ENCODE data around the gene GREB1.

Gene GREB1

GRCh38 chr2:11665510-11666362, 131.9 kb downstream of the GREB1 start:
- DNase-seq, result no peak

DNA sequence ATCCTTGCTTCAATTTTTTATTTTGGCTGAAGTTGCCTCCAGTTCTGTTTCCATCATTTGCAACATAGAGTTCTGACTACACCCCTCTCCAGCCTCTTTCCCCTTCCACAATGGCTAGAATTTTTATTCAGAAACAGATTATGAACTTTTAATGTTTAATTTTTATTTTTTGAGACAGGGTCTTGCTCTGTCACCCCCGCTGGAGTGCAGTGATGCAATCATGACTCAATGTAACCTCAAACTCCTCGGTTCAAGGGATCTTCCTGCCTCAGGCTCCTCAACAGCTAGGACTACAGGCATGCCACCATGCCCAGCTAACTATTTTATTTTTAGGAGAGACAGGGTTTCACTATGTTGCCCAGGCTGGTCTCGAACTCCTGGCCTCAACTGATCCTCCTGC, 133.3 kb downstream of the GREB1 start:
- DNase-seq, result no peak

DNA sequence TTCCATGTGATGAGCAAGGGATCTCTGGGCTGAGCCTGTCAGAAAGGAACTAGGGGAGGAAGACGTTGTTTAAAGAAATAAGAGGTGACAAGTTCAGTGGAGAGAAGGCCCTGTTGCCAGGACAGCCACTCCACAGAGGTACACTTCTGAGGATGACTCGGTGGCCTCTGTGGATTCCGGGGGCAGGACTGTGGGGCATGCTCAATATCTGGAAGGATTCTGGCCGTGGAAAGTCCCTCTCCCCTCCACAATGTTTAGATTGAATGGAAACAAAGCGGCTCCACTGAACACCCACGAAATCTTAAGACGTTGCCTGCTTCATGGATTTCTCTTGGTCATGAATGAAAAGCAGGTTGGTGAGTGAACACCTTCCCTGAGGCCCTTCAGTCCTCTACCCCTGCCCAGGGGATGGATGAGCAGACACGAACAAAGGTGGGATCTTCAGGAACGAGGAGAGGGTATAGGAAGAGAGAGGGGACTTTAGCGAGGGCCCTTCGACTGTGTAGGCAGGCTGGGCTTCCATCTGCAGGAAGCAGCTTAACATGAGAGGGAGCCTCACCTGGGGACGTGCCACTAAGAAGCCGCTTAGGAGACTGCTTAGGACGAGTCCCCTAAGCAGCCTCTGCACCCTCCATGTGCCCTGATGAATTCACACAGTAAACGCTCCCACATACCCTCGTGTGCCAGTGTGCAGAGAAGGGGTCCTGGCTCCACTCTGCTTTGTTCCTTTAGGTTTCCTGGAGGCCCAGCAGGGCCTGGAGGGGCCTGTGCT, 134.2 kb downstream of the GREB1 start:
- DNase-seq, result no peak

DNA sequence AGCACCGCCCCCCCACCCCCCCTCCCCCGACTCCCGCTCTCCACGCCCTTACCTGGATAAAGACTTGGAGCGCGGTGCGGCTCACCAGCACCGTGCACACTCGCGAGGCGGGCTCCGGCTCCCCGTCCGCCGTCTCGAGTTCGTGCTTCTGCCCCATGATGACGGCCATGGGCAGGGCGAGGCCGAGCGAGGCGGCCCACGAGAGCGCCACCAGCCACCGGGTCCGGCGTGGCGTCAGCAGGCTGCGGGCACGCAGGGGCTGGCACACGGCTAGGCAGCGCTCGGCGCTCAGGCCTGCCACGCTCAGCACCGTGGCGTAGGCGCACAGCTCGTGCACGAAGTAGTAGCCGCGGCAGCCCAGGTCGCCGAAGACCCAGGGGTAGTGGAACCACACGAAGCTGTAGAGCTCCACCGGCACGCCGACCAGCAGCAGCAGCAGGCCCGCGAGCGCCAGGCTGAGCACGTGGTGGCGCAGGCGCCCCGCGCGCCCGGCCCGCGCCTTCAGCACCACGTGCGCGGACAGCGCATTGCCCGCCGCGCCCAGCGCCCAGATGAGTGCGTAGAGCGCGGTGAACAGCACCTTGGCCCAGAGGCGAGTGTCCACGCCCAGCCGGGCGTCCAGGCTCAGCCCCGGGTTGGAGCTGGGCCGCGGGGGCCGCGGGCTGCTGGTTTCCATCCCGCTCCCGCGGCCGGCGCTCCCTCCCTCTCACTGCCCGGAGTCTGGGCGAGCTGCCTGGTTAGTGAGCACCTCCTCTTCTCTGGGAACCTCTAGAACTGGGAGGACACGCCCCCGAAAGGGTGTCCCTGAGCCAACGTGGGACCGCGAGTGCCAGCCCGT, 135.8 kb downstream of the GREB1 start, which contains the start of gene NTSR2:
Gene NTSR2, minus strand, starts transcription at position 742 of the 838 bp plus-strand sequence. Its CDS starts 66 bp downstream, at position 676.
- peak in 1 of 5 experiments; percentile 59 for DNase-seq

GRCh38 chr2:11672407-11672806, 138.6 kb downstream of the GREB1 start:
- DNase-seq, result no peak

DNA sequence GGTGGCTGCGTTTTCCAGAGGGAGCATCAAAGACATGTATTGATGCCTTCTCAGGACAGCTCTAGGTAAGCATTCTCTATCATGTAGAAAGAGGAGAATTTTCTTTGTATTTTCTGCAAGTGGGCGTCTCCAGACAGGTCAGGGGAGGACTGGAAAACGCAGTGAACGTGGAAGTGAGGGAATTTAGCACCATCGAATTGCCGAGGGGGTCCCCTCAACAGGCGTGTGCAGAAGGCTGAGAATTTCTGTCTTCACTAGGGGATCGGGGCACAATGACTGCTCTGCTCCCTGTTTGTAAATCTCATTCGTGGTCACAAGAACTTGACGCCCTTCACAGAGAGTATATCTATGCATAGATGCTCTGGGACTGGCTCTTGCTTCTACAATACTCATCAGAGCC, 141.1 kb downstream of the GREB1 start:
- DNase-seq, result no peak

DNA sequence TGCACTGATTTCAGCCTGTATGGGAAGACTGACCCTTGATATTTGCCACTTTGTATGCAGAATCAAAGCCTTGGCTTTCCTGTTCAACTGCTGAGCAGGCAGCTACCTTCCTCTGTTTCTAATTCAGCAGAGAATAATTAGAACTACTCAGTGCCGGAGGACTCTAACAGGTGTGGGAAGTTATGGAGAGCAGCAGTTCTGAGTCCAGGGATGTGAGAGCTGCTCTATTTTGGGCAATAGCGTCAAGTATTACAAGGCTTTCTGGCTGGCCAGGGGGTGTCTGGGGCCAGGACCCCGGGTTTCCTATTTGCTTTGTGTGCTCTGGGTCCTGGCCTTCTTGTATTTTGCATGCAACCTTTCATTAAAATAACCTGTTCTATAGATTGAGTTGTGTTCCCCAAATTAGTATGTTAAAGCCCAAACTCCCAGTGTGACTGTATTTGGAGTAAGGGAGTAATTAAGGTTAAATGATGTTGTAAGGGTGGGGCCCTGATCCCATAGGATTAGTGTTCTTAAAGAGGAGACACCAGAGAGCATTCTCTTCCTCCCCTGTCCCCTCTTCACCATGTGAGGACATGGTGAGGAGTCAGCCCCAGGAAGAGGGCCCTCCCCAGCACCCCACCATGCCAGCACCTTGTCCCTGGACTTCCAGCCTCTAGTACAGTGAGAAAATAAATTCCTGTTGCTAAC, 141.7 kb downstream of the GREB1 start:
- no peak for DNase-seq

DNA sequence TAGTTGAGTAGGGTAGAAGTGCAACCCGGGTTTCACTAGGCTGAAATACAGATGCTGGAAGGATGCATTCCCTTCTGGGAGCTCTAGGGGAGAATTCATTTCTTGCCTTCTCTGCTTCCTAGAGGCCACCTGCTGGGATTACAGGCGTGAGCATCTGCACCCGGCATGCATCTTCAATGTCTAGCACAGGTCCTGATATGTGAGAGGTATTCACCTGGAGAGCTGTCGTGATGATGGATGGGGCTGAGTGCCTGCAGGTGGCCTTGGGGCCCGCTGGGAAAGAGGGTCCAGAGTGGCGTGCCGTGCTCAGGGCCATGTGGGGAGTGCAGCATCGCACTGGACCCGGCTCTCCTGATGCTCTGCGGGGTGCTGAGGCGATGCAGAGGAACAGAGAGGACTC, 142.8 kb downstream of the GREB1 start:
- no peak for DNase-seq

DNA sequence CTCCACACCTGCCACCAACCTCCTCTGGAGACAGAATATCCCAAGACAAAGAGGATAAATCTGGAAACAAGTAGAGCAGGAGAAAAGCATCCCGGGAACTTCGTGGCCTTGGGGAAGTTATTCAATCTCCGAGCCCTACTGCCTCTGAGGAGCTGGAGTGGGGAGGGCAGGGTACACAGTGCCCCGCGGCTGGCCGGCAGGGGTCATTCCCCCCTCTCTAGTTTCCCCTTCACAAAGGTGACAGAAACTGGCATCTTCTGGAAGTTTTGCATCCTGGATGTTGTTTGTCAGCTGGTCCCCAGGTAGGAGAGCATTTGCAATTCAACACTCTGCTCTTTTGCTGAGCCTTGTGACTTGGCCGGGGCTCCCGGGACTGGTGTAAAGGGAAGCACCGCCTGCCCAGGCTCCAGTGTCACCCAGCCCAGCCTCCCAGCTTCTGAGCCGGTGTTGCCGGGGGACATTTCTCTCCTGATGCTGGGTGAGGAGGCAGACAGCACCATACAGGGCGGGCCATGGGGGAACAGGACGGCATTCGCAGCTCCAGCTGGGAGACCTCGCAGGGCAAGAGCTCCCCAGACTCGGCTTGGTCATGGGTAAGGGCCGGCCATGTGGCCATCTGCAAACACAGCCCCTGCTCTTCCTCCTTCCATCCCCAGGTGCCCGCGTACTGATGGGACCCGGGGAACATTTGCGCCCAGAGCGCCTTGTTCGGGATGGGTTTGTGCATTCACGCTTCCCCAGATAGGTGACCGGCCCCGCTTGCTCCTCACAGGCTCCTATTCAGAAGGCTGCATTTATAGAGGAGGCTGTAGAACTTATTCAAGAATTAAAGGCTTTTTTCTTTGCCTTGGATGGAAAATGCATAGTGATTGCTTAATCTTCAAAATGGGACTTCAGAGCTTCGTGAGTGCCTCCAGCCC, 143.6 kb downstream of the GREB1 start:
- DNase-seq, result no peak

DNA sequence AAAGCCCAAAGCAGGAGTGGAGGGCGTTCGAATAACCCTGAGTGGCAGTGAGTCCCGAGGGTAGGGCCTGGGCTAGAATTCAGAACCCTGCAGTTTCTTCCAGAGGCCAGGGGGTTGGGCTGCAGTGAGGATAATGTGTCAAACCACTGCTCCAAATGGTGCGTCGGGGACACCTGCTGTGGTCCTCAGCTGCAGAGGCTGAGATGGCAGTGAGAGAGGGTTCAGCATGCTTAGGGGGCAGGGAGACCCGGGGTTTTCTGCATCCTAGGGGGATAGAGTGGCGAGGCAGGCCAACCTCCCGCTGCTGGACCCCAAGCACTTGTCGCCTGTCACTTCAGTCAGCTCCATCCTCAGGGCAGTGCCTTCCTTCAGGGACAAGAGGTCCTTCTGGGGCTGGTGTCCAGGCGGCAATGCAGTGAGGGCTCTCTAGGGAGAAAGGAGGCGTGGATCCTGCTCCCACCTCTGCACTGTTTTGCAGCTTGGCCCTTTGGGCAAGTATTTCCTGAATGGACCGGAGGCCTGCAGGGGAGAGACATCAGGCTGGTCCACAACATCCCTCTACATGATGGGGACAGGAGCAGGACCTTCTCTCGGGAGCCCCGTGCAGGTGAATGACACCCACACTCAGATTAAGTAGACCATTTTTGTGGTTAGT, 144.6 kb downstream of the GREB1 start:
- DNase-seq, result no peak

GRCh38 chr2:11679016-11679415, 145.2 kb downstream of the GREB1 start:
- no peak for DNase-seq

DNA sequence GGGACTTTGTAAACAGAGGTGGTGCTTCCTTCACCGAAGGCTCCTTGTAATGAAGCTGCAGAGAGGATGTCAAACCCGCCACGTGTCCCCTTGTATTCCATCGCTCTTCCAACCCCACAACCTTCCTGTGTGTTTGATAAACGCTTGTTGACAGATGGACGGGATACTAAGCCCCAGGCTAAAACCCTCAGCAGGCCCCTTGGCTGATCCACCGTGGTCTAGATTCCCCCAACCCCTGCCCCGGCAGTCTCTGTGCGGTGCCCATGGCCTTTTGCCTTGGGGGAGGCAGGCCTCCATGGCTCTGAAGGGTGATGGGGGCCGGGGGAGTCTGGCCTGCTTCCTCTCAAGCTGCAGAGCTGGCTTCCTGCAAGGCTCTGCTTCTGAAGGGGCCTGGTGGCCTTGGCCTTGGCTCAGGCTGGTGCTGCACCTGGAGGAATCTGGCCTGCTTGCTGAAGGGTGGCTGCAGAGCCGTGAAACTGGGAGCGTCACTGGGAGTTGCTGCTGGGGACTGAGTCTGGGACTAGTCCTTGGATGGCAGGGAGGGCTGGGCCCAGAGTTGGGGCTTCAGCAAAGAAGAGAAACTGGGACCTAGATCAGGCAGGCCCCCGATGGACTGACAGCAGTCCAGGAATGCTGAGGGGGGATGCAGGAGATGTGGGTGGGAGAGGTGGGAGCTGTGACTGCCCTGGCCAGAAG, 145.8 kb downstream of the GREB1 start:
- DNase-seq, result no peak

DNA sequence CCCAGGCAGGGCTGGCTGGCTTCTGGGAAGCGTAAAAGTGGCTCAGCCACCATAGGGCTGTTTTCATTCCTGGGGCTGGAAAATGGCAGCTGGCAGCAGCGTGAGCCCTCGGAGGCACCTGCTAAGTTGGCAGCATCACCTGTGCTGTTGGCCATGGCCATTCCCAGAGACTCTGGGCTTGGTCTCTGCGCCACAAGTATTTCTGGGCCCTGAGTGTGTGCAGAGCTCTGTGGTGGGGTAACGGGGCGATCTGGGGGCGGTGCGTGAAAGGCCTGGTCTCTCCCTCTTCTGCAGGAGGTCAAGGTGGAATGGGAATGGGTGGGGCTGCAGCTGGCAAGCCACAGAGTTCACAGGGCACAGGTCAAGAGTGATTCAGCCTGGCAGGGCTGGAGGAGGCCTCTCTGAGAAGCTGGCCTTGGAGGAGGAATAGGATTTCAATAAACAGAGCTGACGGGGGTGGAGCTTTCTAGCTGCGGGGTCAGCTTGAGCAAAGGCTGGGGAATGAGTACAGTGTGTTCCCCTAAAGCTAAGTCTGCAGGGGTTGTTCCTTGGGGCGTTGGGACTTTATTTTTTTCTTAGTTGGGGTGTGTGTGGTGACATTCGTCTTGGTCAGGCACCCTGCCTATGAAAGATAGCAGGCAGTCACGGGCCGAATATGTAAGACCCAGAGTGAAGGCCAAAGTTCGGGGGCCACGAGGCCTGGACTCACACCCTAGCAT, 146.5 kb downstream of the GREB1 start:
- no peak for DNase-seq

GRCh38 chr2:11680901-11681721, 147.3 kb downstream of the GREB1 start:
- DNase-seq, result no peak

- peak in 3 of 5 experiments; percentile 23 to 38 (median 26) for DNase-seq
Measured at GRCh38 chr2:11681722-11682589, 148.1 kb downstream of the GREB1 start.

DNA sequence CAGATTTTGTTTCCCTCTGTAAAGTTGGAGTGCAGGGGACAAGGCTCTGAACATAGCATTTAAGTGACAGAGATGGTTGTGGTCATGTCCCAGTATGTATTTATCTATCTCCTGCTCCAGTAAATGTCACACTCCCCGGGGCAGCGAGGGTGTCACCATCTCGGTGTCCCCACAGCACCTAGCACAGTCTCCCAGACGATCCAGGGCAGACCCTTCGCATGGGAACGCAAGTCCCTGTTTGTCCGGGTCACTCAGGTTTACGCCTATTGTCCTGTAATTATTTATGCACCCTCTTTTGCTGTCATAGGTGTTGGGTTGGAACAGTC, 148.7 kb downstream of the GREB1 start:
- no peak for DNase-seq

DNA sequence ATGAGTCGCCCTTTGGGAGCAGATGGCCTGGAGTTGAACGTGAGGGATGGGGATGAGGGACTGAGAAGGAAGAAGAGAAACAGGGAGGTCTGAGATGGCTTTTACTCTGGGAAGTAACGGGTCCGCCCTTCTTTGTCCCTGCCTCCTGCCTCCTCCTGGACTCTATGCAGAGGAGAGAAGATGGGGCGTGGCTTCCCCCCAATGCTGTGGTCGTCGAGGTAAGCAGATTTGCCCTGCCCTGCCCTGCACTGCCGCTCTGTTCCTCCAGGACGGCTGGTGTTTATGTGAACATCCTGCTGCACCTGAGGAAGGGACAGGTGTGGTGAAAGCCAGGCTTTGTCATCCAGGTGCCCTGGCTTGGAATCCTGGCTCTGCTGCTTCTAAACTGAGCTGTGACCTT, 149.6 kb downstream of the GREB1 start:
- DNase-seq, result no peak

DNA sequence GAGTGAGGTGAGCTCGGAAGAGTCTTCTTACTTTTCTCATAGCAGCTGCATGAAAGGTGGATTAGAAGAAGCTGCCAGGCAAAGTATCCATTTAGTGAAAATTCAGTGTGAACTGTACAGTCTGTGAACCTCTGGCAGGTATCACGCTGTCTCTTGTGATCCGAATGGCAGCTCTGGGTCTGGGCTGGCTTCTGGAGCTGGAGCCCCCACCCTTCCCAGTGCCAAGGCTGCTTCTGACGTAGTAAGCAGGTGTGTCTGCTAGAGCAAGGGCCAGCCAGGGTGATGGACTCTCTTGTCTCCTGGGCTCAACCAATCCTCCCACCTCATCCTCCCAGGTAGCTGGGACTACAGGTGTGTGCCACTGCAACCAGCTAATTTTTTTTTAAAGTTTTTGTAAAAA, 150.1 kb downstream of the GREB1 start:
- DNase-seq, result no peak
